MV-4-11 (cell line): ENCODE data around the gene NTN5.
"Not testable (repeated sequence)": the region's sequence is repeated elsewhere in the genome, so short reads cannot be mapped to it uniquely, and the experiment has no call there.

Source experiments
- DNase-seq: peaks from one replicate; lab custom pipeline; 2025; lab: John Stamatoyannopoulos, UW

NTN5 gene

DNA sequence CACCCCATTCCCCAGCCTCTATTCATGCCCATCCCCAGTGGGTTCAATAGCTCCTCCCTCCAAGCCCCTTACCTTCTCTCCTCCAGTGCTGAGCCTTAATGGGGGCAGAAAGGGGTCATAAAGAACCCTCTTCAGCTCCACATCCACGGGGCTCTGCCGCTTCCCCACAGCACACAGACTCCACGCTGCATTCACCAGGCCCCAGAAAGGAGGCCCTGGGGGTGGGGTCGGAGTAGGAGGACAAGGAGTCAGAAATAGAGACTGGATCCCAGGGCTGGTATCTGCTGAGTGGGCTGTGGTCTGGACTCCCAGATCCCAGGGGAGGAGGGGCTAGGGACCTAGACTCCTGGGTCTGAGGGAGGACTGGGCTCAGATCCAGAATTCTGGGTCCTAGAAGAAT, 28.5 kb downstream of the NTN5 start:
- no peak for DNase-seq

DNA sequence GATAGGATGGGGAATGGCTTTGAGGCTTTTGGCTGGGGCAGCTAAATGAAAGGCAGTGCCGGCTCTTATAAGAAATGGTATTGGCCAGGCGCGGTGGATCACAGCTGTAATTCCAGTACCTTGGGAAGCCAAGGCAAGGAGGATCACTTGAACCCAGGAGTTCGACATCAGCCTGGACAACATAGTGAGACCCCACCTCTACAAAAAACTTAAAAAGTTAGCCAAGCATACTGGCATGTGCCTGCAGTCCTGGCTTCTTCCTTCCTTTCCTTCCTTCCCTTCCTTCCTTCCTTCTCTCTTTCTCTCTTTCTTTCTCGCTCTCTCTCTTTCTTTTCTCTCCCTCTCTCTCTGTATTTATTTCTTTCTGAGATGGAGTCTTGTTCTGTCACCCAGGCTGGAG, 30.0 kb downstream of the NTN5 start:
- DNase-seq = no peak

GRCh38 chr19:48641850-48642249, 31.0 kb downstream of the NTN5 start:
- DNase-seq = no peak

DNA sequence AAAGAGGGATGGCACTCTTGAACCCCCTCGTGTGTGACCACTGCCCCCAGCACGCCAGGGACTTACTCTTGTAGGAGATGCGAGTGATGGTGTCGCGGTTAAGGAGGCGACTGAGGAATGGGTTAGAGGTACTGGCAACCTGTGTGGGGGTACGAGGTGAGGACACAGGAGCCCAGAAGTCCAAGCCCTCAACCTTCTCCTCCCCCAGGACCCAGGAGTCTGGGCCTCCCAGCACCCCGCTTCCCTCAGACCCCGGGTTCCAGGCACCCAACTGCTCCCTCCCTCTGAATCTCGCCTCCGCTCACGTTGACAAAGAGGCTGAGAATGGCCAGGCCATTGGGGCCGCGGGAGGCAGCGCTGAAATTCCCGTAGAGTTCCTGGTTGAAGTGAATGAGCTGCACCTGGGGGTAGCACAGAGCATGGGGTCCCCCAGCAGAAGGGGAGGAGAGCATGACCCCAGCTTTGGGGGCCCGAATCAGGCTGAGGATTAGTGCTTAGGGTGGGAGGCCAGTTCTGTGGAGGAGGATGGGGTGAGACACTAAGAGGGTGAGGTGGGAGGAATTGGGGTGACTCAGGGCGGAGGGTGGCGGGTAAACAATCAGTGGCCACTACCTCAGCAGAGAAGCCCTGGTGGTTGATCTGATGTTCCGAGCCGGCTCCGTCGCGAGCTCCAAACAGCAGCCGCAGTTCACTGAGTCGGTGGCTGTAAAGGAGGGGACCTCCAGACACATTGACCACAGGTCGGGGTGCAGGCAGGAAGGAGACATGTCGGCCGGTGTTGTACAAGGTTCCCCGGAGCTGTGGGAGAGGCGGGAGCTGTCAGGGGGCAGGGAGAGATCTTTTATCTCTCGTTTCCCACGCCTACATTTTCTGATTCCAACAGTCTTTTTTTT, 33.1 kb downstream of the NTN5 start:
- no peak for DNase-seq

DNA sequence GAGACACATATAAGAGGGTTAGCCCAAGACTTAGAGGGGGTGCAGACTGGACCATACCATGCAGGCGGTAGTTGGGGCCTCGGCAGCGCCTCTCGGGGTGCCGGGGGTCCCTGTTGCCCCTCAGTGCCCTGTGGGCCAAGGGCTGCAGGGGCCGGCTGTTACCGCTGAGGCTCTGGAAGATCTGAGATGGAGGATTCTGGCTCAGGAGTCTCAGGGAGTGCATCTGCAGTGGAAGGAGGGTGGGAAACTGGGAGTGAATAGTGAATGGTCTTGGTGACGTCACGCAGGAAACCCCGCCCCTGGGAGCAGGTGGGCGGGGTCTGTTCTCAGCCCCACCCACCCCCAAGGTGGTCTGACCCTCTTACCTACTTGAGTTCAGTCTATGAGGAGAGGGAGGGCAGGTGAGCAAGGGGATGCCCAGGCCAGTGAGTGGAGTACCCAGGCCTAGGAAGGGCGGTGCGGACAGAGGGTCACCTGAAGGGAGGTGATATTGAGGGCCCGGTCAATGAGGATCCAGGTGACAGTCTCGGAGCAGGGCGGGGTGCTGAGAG, 33.9 kb downstream of the NTN5 start:
- no peak for DNase-seq

GRCh38 chr19:48637948-48638830, 34.6 kb downstream of the NTN5 start:
- peak; percentile 96 for DNase-seq

DNA sequence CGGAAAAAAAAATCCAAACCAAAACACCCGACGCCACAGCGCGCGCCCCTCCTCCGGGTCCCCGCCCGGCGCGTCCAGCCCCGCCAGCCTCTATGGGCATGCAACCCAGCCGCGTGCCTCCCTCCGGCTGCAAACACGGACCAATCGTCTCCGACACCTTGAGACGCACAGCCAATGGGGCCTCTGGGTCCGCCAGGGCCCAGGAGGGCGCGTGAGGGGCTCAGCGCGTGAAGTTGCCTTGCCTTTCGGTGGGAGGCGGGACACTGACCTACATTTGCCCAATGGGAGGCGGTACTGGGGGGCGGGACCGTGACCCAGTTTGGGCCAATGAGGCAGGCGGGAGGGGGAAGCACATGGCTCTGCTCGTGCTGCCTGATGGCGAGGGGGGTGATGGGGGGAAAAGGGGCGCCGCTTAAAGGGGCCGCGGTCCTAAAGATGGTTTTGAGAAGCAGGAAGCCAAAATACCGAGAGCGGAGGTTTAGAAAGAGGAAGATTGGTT, 35.3 kb downstream of the NTN5 start:
- DNase-seq = peak; percentile 100

DNA sequence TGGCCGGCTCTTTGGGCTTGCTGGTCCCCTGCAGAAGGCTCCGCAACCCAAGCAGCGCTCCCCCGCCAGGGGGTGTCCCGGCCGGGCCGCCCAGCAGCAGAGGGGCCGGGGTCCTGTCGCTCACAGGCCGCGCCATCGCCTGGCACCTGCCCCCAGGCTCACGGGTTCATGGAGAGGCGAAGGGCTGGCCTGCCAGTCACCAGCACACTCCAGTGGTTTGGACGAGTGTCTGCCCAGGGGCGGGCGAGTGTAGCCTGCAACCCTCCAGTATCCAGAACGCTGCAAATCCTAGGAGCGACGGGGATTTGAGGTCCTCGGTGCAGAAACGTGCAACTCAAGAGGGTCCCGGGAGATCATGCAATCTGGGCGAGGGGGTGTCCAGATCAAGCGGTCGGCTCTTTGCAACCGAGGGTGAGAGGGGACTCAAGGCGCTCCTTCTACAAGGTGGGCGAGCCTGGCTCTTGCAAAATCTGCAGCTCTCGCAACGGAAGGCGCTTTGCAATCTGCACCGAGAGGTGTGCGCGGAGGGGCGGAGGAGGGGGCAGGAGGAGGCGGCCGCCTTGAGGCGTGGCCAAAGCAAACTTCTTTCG, 35.9 kb downstream of the NTN5 start, which contains the start of gene DBP:
Gene DBP (minus strand): TSS at position 521 of the 590 bp plus-strand sequence. CDS start 385 bp downstream, at position 136.
- DNase-seq = peak; percentile 72

DNA sequence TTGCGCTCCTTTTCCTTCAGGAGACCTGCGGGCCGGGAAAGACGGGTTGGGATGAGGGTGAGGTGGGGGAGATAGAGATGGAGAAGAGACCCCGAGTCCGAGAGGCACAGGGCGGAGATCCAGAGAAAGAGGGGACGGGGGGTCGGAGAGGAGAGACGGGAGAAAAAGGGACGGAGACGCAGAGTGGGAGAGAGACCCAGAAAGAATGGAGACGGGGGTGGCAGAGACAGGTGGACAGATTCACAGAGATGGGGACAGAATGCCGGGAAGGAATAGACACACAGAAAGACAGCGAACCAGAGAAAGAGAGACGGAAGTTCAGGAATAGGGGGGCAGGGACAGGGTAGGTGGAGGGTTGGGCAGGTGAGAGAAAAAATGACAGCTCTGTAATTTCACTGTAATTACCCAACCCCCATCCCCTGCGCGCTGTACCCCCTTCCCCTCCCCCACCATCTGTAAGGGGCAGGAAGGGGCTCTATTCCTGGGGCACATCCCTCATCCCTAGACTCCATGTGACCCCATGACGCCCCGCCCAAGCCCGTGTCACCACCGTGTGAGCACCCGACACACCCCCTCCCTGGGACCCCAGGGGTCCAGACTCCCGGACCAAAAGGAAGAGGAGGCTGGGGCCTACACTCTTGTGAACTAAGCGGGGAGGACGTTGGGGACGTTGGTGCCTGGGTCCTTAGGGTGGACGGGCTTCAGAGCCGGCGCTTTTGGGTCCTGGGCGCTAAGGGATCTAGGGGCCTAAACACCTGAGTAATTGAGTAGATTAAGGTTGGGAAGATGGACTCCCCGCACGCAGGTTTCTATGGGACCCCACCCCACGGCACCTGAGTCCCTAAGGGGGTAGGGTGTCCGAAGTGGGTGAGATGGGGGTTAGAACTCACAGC, 36.6 kb downstream of the NTN5 start:
- no peak for DNase-seq

DNA sequence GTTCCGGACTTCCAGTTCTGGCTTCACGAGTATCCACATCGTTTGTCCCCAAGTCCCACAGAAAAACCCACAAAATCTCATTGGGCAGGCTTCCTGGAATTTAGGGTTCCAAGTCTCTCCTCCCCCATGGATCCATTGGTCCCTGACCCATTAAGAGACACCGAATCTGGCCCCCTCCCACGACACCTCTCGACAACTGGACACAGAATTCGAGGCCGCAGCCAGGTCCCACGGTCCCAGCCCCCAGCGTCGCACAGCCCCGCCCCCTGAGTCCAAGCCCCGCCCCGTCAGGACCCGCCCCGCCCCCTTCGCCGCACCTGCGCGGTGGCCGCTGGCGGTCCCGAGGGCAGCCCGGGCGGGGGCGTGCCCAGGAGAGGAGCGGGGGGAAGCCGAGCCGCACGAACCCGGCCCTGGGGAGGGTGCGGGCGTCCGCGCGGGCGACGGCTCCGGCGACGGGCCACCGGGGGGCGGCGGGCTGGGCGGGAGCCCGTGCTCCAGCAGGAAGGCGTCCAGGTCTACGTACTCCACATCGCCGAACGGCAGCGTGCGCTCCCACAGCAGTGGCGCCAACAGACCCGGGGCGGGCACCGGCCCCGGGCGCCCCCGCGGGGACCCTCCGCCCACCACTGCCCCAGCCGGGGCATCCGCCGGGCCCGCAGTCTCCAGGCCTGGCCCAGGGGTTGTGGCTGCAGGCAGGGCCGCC, 37.4 kb downstream of the NTN5 start:
- DNase-seq = peak; percentile 47

DNA sequence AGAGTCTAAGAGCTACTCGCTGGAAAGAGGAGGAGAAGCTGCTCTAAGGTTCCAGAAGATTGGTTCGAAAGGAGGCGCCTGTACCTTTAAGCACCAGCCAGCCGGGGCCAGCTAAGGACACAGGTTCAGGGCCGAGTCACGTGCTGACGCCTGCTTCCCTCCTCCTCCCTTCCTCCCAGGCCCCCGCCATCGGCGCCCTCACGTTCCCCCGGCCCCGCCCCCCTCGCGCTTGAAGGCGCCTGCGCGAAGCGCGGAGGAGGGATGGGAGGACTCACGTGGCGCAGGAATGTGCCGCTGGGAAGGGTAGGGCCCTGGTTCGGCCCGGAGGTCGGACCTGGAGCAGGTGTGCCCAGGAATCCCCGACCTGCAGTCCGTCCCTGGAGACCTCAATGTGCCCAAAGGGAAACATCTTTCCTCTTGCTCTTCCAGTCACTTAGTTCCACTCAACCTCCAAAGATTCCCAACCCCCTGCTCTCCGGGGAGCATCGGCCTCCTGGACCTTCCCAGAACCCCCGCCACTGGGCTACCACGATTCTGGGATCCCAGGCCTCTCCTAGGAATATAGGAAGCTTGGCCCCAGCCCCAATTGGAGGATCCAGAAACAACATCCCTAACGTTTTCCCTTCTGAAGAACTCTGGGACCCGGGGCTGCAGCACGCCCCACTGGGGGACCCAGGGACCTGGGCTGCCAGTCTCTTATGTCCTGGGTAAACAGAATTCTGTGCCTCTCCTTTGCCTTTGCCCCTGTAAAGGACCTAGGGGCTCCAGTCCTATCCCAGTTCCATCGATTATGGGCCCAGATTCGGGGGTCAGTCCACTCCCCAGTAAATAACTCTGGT, 38.2 kb downstream of the NTN5 start:
- peak; percentile 98 for DNase-seq

GRCh38 chr19:48634036-48634342, 38.8 kb downstream of the NTN5 start:
- no peak for DNase-seq

GRCh38 chr19:48633148-48634035, 39.4 kb downstream of the NTN5 start:
- no peak for DNase-seq

GRCh38 chr19:48632692-48633147, 40.1 kb downstream of the NTN5 start:
- DNase-seq = peak; percentile 74

- DNase-seq = not testable (repeated sequence)
Observed at GRCh38 chr19:48632286-48632685, 40.5 kb downstream of the NTN5 start.

DNA sequence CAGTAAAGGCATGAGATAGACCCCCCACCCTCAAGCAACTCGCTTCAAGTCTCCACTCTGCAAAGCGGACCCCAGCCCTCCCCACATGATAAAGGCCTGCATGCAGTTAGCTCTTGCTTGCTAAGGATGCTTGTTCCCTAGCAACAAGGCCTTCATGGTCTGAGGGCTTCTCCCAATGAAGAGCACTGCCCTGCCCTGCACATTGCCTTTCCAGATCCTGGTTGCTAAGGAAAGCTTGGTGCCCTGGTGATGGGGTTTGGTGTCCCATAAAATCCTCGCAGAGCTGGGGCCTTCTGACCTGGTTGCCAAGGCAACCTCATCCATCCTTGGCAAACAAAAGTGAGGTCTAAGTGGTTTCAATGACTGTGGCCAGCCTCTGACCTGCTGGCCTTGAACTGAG, 41.6 kb downstream of the NTN5 start:
- DNase-seq = no peak

GRCh38 chr19:48630296-48631063, 42.3 kb downstream of the NTN5 start:
- no peak for DNase-seq
